HG02759 (cell line): ENCODE results near the gene KL.
A peak's percentile ranks its signal among the peaks of the same experiment; 100 is the strongest.

Experiments
- ATAC-seq: cut with Tn5 transposase; IDR thresholded peaks from one replicate; pipeline ENCODE4 v1.9.1; 2021; ENCODE audit warnings: mild to moderate bottlenecking, moderate library complexity; ENCODE audit not compliant: unreplicated experiment

KL gene

GRCh38 chr13:33109271-33109697 lies 93.1 kb downstream of the KL start:
- ATAC-seq: peak; percentile 27

- no peak for ATAC-seq
Observed at GRCh38 chr13:33109801-33110200, 93.6 kb downstream of the KL start.

- ATAC-seq: peak; percentile 2
Observed at GRCh38 chr13:33110386-33110712, 94.1 kb downstream of the KL start.

GRCh38 chr13:33110713-33111413 lies 94.6 kb downstream of the KL start:
- ATAC-seq: peak; percentile 48

GRCh38 chr13:33111414-33112110 lies 95.3 kb downstream of the KL start:
- ATAC-seq: peak; percentile 8

- no peak for ATAC-seq
Observed at GRCh38 chr13:33112766-33113165, 96.5 kb downstream of the KL start.

- ATAC-seq: no peak
Observed at GRCh38 chr13:33114146-33114545, 97.9 kb downstream of the KL start.

- ATAC-seq: no peak
Observed at GRCh38 chr13:33115274-33115673, 99.1 kb downstream of the KL start.
